Measurements from ENCODE around the gene GLP1R.

The GLP1R gene

DNA sequence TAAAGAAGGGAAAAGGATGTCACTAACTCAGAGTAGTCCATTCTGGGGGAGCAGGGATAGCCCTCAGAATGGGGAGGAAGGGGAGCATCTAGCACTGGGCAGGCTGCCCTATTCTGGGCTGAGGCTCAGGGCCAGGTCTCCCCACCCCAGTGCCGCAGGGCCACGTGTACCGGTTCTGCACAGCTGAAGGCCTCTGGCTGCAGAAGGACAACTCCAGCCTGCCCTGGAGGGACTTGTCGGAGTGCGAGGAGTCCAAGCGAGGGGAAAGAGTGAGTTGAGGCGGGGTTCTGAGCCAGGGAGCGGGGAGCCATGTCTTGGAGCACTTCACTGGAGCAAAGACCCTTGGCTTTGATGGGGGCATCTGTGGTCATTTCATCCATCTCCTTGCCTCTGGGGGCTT lies 17.0 kb downstream of the GLP1R start:
- no peak for DNase-seq

DNA sequence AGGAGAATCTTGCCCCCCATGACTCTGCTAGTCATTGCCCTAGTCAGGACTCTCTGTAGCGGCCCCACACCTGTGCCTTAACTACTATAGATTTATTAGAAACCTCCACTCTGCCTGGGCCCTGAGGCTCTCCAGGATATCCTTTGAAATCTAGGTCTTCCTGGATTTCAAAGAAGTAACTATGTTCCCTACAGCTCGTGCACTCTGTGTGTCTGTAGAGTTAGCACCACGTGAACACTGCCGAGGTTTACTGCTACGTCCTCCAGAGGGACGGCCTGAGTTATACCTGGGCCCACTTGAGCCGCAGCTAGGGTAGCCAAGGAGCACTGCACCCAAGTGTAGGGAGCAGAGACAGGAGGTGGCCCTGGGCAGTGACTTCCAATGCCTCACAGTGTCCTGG lies 19.8 kb downstream of the GLP1R start:
- DNase-seq, result no peak

DNA sequence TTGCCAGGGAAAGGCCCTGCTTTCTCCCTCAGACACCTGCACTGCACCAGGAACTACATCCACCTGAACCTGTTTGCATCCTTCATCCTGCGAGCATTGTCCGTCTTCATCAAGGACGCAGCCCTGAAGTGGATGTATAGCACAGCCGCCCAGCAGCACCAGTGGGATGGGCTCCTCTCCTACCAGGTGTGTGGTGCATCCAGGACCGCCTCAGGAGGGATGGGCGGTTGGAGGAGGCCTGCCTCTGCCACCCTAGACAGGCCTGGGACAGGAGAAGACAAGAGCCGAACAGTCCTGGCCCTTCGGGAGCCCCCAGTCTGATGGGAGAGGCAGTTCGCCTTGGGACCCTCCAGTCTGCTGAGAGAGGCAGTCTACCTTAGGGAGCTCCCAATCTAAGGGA lies 24.2 kb downstream of the GLP1R start:
- no peak for DNase-seq

DNA sequence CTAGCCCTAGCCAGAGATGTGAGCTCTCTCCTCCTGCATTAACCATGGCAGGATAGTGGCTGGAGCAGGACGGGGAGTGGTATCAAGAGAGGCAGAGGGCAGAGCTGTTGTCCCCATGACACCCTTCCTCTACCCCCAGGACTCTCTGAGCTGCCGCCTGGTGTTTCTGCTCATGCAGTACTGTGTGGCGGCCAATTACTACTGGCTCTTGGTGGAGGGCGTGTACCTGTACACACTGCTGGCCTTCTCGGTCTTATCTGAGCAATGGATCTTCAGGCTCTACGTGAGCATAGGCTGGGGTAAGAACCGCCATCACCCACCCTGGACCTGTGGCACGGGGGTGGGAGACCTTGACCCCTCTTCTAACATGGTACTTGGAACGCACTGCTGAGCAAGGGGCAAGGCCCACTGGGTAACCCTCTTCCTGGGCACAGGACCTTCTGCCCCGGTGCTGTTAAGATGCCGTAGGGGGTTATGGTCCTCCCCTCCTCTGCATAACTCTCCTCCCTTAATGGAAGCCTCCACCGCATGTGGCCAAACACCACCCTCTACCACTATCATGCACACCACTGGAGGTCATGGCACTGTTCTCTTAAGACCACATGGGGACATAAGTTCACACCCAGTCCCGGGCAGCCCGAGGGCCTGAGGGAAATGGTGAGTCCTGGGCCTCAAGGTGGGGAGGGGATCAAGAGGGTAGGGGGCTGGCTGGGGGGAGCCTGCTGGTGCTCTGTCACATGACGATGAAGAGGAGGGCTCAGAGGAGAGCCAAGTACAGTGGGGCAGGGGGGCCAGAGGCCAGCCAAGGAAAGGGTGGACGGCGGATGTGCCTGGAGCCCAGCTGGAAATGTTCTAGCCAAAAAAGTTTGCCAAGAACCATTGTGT lies 25.1 kb downstream of the GLP1R start:
- DNase-seq, result no peak

DNA sequence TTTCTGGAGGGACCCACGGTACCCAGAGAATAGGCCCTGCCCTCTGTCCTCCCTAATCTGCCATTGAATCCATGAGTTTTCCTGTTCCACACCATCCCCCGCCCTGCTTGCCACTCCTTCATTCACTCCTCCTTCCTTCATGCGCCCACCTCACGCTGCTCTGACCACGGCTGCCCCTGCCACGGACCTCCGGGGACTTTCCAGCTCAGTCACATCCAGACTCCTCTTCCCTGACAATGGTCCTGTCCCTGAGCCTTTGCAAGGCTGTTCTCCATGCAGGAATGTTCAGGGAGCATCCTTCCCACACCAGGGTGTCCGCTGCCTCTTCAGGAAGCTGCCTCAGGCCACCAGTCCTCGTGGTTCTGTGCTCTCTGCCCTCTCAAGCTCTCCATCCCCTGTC lies 25.9 kb downstream of the GLP1R start:
- no peak for DNase-seq

DNA sequence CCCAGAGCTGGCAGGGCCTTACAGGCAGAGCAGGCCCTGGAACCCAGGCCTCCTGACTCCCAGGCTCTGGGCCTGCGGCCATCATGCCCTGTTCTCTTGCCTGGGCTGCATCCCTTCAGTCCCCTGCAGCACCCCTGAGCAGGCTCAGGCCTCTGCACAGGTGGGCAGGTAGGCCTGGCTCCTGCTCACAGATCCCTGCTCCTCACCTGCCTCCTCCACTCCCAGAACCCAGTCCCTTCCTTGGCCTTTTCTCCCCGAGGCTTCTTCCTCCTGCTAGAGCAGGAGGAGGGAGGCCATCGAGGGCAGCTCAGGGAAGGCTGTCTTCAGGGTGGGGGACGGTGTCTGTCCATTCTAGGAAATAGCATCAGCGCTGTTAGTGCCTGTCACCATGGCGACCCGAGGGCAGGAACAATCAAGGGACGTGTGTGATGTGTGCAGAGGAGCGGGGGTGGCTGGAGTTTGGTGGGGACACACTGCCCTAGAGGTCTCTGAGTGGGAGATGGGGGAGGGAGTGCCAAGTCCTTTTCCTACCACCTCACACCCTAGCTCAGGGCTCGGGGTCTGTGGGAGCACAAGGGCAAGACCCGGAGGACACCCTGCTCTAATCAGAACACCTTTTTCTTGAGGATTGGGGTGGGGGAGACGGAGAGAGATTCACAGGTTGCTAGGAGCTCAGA lies 26.6 kb downstream of the GLP1R start:
- no peak for DNase-seq

DNA sequence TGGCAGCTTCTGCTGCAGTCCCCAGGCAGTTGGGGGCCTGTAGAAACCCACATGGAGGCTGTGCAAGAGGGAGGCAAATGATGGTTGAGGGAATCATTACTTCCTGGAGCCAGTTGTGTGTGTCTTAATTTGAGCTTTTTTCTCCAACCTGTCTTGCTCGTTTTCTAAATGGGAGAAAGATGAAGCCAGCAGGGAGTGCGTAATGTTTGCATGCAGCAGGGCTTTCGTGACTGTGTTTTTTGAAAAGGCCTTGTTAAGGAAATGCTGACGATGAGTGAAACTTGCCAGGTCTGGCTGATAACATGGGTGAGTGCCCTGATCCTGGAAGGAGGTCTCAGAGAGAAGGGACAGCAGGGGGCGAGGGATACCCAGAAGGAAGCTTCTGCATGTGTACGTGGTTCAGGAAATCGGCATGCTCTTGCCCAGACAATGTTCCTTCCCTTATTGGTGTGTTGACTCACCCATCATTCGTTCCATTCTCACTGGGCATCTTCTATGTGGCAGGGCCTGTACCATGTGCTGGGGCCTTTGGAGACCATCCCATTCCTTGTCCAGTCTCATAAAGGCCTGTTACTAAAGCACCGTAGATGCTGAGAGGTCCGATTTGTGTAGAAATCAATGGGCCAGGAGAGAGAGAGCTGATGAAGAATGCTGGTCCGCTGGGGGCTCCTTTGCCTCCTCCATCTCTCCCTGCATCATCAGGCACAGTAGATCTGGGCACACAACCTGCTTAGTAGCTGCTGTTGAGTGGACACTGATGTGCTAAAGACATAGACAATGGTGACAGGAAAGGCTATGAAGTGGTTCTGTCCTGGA lies 27.4 kb downstream of the GLP1R start:
- DNase-seq, result no peak

DNA sequence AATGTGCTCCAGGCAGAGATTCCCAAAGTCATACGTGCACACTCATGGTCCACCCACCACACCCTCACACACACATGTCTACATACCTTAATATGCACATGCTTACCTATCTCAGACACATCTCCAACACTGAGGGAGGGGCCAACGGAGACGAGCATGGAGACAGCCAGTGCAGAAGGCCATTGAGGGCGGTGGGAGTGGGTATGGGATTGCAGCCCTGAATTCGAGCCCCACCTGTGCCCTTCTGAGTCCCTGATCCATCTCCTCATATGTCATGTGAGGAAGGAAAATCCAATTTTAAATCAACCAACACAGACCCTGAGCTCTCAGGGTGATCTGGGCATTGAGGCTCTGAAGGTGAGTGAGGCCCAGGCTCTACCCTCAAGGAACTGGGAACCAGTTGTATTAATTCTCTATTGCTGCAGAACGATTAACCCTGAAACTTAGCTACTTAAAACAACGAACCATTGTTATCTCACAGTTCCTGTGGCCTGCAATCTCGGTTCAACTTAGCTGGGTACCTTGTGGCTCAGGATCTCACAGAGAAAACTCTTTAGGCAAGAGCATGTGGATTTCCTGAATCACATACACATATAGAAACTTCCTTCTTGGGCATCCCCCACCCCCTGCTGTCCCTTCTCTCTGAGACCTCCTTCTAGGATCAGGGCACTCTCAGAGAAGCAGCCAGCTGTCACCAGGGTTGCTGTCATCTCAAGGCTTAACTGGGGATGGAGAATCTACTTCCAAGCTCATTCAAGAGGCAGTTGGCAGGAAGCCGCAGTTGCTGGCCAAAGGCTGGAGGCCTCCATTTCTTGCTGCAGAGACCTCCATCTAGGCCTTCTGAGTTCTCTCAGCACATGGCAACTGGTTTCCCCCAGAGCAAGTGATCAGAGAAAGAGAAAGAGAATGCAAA lies 28.3 kb downstream of the GLP1R start:
- no peak for DNase-seq

DNA sequence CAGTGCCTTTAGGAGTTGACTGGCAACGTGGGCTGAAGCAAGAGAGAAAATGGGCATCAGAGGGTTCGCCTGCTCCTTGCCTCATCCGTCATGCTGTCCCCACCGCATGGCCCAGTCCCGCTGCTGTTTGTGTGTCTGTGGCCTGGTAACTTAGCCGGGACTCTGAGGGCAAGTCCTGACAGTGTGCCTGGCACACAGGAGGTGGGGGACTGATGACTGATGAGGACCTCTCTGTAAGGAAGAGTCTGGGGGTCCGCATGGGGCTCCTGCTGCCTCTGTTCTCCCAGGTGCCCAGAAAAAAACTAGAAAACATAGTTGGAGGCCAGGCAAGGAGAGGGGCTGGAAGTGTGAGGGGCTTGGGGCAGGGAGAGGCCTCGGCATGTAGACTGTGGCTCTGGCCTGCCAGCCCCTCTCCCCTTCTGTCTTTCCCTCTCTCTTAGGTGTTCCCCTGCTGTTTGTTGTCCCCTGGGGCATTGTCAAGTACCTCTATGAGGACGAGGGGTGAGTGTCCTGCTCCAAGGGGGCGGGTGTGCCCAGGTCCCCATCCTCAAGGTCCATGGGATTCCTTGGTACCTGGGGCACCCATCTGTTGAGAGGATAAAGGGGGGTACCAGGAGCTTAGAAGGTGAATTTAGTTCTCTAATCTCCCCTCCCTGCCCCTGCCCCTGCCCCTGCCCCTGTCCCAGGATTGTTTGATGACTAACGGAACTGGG lies 29.5 kb downstream of the GLP1R start:
- DNase-seq, result no peak

DNA sequence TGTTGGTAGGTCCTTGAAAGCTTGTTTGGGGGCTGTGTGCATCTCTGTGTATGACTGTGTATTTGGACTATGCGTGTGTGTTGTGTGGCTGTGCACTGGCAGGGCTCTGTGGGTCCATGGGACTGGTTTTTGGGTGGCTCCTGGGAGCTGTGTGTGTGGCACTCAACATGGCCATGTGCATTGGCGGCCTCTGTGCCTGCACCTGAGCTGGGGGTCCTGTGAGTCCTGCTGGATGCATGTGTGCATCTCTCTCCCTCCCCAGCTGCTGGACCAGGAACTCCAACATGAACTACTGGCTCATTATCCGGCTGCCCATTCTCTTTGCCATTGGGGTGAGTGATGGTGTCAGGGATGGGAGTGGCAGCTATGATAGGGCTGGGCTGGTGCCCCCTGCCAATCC lies 30.1 kb downstream of the GLP1R start:
- no peak for DNase-seq

DNA sequence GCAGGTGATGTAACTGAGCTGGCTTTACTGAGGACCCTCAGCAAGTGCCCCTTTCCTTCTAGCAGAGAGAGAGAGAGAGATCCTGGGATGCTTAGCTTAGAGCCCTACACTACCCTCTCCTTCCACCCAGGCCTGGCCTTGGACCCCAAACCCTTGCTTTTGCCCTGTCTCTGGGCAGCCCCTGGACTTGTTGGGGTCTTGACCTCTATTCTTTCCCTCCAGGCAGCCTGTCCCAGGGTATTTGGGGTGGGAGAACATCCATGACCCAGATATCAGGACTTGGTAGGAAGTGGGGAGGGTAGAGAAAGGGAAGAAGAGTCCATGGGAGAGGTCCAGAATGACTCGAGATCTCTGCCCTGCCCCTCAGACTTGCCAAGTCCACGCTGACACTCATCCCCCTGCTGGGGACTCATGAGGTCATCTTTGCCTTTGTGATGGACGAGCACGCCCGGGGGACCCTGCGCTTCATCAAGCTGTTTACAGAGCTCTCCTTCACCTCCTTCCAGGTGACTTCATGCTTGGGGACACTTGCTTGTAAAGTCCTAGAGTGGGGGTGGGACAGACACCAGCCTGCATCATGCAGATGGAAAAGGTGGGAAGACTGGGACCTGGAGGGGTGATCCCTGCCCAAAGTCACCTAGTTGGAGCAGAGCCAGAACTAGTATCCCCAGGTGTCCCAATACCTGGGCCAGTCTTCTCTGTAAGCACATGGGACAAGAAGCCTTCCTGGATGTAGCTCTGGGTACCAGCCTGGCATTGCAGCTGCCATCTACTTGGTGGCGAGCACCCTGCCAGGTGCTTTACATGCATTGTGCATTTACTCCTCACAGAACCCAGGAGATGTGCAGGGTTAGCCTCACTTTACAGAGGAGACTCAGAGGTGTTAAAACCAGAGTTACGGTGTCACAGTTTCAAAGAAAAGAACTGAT lies 30.9 kb downstream of the GLP1R start:
- DNase-seq, result no peak

DNA sequence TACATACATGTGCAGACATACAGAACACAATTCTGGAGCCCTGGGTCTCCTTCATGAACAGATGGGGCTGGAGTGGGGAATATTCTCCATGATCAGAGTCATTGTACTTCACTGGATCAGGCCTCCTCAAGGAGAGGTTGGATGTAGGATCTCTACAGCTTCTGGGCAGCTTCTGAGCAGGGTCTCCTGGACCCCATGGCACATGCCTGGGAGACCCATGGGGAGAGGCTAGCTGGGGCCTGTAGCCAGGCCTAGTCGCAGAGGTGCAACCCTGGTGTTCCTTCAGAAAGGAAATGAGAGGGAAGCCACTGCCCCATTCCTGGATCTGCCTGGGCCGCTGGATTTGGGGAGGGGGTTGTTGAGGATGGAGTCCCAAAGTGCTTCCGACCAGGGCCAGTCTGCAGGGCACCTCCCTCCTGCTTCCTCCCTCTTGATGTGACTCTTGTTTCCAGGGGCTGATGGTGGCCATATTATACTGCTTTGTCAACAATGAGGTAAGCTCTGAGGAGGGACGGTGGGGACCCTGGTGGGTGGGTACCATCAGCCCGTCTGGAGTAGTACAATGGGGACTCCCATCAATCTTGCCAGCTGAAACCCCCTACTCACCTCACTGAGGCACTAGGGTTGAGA lies 31.8 kb downstream of the GLP1R start:
- DNase-seq, result no peak

DNA sequence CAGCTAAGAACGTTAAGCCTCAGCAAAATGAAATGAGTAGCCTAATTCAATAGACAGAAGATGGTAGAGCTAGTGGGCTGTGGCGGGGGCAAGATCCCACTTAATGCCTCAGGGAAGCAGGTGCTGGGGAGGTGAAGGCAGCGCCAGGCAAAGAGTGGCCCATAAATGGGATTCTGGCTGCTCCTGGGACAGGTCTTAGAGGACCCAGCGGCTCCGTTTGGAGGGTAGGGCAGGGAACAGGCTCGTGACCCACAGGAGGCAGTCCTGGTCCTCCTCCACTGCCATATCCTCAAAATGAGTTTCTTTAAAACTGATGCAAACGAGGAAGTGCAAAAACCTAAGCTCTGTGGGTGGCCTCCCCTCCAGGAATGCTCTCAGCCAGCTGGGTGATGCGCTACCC lies 33.7 kb downstream of the GLP1R start:
- no peak for DNase-seq

DNA sequence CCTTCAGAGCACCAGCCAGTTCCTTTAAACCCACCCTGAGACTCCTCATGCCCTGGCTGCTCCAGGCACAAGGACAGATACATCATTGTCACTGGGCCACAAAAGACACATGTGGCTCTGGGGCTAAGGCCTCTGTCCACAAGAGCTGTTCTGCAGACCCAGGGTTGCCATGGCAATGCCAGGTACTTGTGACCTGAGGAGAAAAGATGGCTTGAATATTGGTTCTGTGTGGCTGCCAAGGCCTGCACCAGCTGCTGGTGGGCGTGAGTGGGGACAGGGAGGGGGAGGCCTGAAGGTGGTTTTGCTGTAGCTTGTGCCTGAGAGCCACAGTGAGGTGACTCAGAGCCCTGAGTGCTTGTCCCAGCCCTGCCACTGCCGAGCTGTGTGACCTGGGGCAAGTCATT lies 34.7 kb downstream of the GLP1R start:
- no peak for DNase-seq

DNA sequence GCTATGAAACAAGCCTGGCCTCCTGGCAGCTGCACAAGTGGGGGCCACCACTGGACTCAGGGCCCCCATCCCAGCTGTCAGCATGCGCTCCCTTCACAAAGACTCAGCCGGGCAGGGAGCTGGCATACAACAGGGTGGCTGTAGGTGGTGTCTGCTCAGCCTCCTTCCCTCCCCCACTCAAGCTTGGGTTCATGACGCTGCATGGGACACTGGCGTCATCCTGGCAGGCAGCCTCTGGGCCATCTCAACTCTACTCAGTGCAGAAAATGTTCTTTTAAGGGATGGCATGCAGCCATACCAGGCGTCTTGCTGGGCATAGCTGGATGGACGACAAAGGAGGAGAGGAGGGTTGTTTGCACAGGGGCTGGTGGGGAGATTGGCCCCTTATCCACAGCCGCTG lies 35.9 kb downstream of the GLP1R start:
- DNase-seq, result no peak

DNA sequence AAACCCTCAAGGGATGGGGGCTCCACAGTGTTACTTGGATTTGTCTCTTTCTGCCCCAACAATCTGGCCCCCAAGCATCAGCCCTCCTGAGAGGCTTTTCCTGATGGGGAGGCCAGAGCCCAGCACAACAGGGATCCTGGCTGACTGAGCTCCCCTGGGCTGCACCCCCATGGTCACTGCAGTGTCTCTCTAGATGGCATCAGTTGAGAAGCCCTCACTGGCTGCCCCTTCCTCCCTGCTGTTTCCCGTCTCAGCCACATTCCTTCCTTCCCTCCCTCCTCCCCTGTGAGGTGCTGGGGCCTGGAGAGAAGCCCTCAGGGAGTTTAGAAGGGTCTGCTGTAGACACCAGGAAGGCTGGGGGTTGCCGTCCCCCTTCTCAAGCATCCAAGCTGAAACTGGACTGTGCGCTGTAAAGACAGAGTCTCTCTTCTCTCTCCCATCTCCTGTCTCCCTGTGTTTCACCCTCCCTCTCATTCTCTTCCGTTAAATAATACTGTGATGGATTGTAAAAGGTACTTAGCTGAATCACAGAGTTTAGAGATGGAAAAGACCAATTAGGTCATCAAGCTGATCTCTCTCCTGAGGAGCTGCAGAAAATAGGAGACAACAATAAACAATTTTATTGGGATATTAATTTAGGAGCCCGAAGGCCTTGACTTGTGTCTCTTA lies 36.7 kb downstream of the GLP1R start:
- no peak for DNase-seq

DNA sequence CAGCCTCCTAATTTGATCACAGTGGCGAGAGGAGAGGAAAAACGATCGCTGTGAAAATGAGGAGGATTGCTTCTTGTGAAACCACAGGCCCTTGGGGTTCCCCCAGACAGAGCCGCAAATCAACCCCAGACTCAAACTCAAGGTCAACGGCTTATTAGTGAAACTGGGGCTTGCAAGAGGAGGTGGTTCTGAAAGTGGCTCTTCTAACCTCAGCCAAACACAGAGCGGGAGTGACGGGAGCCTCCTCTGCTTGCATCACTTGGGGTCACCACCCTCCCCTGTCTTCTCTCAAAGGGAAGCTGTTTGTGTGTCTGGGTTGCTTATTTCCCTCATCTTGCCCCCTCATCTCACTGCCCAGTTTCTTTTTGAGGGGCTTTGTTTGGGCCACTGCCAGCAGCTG lies 37.7 kb downstream of the GLP1R start:
- DNase-seq, result no peak

DNA sequence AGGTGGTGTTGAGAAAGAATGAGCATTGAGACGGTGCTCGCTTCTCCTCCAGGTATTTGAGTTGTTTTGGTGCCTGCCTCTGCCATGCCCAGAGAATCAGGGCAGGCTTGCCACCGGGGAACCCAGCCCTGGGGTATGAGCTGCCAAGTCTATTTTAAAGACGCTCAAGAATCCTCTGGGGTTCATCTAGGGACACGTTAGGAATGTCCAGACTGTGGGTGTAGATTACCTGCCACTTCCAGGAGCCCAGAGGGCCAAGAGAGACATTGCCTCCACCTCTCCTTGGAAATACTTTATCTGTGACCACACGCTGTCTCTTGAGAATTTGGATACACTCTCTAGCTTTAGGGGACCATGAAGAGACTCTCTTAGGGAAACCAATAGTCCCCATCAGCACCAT lies 38.1 kb downstream of the GLP1R start:
- no peak for DNase-seq

DNA sequence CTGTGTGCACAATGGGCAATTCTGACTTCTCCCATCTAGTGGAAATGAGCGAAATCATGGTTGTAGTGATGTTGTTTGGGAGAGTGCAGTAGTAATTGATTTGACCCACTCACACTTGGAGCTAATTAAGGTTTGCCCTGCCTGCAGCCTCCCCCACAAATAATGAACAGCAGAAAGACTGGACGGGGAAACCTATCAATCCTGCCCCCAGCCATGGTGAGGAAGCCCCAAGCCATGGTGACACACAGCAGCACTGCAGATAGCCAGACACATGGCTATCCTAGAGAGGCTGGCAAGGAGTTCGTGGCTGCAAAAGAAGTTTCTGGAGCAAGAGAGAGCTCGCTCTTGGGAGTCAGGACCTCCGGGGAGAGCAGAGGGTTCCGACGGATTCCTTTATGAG lies 38.6 kb downstream of the GLP1R start:
- no peak for DNase-seq

DNA sequence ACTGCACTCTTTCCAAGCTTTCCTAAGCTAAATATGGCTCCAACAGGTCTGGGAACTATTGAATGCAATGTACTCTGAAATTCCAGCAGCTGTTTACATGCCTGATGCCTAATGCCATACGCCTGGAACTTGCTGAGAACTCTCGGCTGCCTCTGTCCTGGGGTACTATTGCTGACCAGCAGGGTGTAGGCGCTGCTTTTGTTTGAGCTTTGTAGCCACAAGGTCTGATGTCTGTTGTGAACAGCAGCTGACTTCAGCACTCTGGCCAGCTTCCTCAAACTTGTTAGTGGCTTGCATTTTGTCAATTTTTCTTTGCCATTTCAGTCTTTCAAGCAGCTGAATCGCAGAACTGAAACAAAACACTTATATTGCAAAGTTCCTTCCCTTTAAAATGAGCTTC lies 39.8 kb downstream of the GLP1R start:
- DNase-seq, result no peak

Data from GF-D8 (cell line).